KMS-11 (cell line): ENCODE results near the gene LTBP2.

ENCODE experiments used
- H2AFZ ChIP-seq: fragments of 200-600 bp; sonication (generic); 2 replicates; pipeline ENCODE4 v1.6.1; 2016; ENCODE audit warnings: antibody characterized with exemption, mixed run types, low read depth
- H3K27ac ChIP-seq: fragments of 200-600 bp; sonication (generic); 2 replicates; pipeline ENCODE4 v1.6.1; 2016; ENCODE audit warnings: mild to moderate bottlenecking, mixed run types
- H3K27me3 ChIP-seq: fragments of 200-600 bp; sonication (generic); 2 replicates; pipeline ENCODE4 v1.6.1; 2017; ENCODE audit warnings: mild to moderate bottlenecking, low read depth, mixed run types, moderate library complexity; ENCODE audit not compliant: insufficient read depth
- H3K36me3 ChIP-seq: fragments of 200-600 bp; sonication (generic); 2 replicates; pipeline ENCODE4 v1.6.1; 2017; ENCODE audit warnings: mild to moderate bottlenecking, mixed run types; ENCODE audit not compliant: insufficient read depth
- H3K4me1 ChIP-seq: fragments of 200-600 bp; sonication (generic); 2 replicates; pipeline ENCODE4 v1.6.1; 2016; ENCODE audit warnings: mild to moderate bottlenecking, low read depth, mixed run types; ENCODE audit not compliant: poor library complexity, severe bottlenecking
- H3K4me2 ChIP-seq: fragments of 200-600 bp; sonication (generic); 2 replicates; pipeline ENCODE4 v1.7.0; 2016; ENCODE audit warnings: mild to moderate bottlenecking, mixed run types
- H3K4me3 ChIP-seq: fragments of 200-600 bp; sonication (generic); IDR thresholded peaks from 2 replicates; pipeline ENCODE4 v1.6.1; 2017; ENCODE audit warnings: low read depth, low read length, mixed read lengths; ENCODE audit not compliant: insufficient read depth
- H3K79me2 ChIP-seq: fragments of 200-600 bp; sonication (generic); 2 replicates; pipeline ENCODE4 v1.6.1; 2016; ENCODE audit warnings: low read depth, mixed run types; ENCODE audit not compliant: insufficient read depth
- H3K9ac ChIP-seq: fragments of 200-600 bp; sonication (generic); 2 replicates; pipeline ENCODE4 v1.6.1; 2016; ENCODE audit warnings: mild to moderate bottlenecking, mixed run types
- H4K20me1 ChIP-seq: fragments of 200-600 bp; sonication (generic); 2 replicates; pipeline ENCODE4 v1.6.1; 2016; ENCODE audit warnings: mild to moderate bottlenecking, mixed run types; ENCODE audit not compliant: insufficient read depth
- CTCF ChIP-seq: fragments of 200-600 bp; sonication (generic); conservative IDR thresholded peaks from 2 replicates; pipeline ENCODE4 v1.6.1; 2017; ENCODE audit warnings: low read depth, mild to moderate bottlenecking, antibody characterized with exemption, low read length, moderate library complexity, mixed read lengths

Gene LTBP2

GRCh38 chr14:74652541-74652940, 40.5 kb upstream of the LTBP2 start:
- no peak for TF ChIP-seq CTCF
- peaks cover under 1% of the 10 kb centered on the region for H3K4me1 ChIP-seq

GRCh38 chr14:74650927-74651686, 39.1 kb upstream of the LTBP2 start:
- no peaks in the 10 kb centered on the region for H3K27me3 ChIP-seq
- H3K4me3 ChIP-seq: no peak overlapping the region
- H4K20me1 ChIP-seq: no peaks in the 10 kb centered on the region
- no peaks in the 10 kb centered on the region for H3K36me3 ChIP-seq
- no peak overlapping the region for H3K4me2 ChIP-seq
- H2AFZ ChIP-seq: no peak overlapping the region
- no peak overlapping the region for H3K27ac ChIP-seq
- no peak for TF ChIP-seq CTCF
- H3K4me1 ChIP-seq: no peaks in the 10 kb centered on the region
- H3K79me2 ChIP-seq: no peaks in the 10 kb centered on the region
- no peak overlapping the region for H3K9ac ChIP-seq

More at GRCh38 chr14:74652541-74652940, 40.5 kb upstream of the LTBP2 start:
- Histone ChIP-seq H3K4me2 (no peak overlapping the region), H3K27ac (no peak overlapping the region), H2AFZ (no peak overlapping the region), H4K20me1 (no peaks in the 10 kb centered on the region), H3K4me3 (no peak overlapping the region), H3K9ac (no peak overlapping the region), H3K27me3 (no peaks in the 10 kb centered on the region), H3K36me3 (no peaks in the 10 kb centered on the region), H3K79me2 (no peaks in the 10 kb centered on the region)

GRCh38 chr14:74649673-74650072, 37.6 kb upstream of the LTBP2 start:
- Histone ChIP-seq H4K20me1 (no peaks in the 10 kb centered on the region), H3K4me3 (no peak overlapping the region), H3K9ac (no peak overlapping the region), H3K4me1 (no peaks in the 10 kb centered on the region), H2AFZ (no peak overlapping the region), H3K36me3 (no peaks in the 10 kb centered on the region), H3K4me2 (no peak overlapping the region), H3K27ac (no peak overlapping the region), H3K27me3 (no peaks in the 10 kb centered on the region), H3K79me2 (no peaks in the 10 kb centered on the region)
- TF ChIP-seq CTCF: no peak

- Histone ChIP-seq H3K9ac (no peak overlapping the region), H3K4me1 (no peaks in the 10 kb centered on the region), H3K4me3 (no peak overlapping the region), H4K20me1 (no peaks in the 10 kb centered on the region), H3K4me2 (no peak overlapping the region), H2AFZ (no peak overlapping the region), H3K27ac (no peak overlapping the region), H3K27me3 (no peaks in the 10 kb centered on the region), H3K79me2 (no peaks in the 10 kb centered on the region), H3K36me3 (no peaks in the 10 kb centered on the region)
- TF ChIP-seq CTCF: no peak
Measured at GRCh38 chr14:74649167-74649566, 37.1 kb upstream of the LTBP2 start.
